Stimulated activated CD4-positive, alpha-beta T cell treated with anti-CD3 and anti-CD28 coated beads, Interleukin-2, amount 100 ng/mL, for 4 hours (primary cell): ENCODE results near the gene PTTG1IP2.

Experiments used
- DNase-seq: peaks from one replicate; pipeline ENCODE4 v3.0.0-alpha.2; 2020; ENCODE audit warnings: low read depth

Gene PTTG1IP2

DNA sequence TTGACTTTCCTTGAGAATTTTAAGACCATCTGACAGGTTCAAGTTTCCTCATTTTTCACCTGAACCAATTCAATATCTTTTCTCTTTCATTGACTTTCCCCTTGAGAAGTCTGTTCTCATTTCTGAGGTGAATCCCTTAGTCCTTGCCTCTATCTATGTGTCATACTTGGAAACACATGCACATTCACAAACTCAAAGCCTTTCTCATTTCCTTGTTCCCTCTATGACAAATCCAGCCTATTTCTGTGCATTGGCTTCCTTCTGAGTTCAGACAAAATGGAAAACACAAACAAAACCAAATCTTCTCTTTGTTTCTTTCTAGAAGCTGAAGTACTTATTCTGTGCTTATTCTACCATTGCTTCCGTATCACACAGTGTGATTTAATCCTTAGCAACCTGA, 13.8 kb downstream of the PTTG1IP2 start:
- DNase-seq = no peak

DNA sequence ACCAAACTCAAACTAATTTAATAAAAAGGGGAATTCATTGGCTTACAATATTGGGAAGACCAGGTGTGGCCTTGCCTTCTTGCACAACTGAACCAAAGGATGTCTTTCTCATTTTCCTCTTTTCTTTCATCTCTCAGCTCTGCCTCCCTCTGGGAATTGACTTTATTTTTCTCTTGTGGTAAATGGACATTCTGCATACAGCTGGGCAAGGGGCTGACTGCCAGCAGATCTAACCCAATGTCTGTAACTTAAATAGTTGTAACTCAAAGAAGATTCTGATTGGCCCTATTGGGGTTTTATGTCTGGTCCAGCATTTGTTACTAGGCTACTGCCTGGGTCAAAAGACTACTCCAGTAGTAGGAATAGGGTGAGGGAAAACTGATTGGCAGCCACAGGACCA, 15.3 kb downstream of the PTTG1IP2 start:
- no peak for DNase-seq

DNA sequence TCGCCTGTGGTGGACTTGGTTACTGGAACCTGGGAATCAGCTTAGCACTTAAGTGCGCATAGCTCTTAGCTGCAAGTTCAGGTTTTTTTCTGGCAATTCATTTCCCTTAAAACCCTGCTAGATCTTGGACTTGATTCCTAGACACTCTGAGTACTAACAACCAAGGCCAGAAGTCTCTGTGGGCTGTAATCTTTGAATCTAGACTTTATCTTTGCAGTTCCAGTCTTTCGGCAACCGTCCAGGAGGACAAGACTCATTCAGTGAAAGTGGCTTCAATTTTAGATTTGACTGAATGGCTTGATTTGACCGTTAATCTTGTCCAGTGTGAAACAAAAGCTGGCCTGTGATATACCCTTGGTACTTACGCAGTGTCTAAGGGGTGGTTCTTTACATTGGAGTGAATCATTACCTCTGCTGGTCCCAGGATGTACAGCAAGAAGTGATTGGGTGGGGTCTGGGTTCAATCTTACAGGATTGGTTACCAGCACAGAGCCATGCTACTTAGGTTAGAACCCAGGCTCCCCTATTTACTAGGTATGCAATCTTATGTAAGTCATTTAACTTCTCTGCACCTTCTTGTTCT, 16.4 kb downstream of the PTTG1IP2 start:
- no peak for DNase-seq

DNA sequence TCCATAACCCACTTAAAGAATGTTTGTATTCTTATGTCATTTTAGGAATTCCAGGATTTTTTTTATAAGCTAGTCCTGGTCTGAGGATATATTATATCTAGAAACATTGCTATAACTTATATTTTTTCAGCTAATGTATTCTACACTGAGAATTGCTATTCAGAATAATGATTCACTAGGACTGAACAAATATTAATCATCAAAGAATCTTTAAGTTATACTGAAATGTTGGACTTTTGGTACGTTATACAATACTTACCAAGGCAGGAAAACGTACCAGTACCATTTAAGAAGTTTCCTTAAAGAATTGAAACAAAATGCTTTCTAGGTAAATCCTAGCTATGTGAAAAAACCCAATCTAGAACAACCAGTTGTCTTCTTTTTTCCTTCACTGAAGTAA, 18.4 kb downstream of the PTTG1IP2 start:
- DNase-seq = no peak

DNA sequence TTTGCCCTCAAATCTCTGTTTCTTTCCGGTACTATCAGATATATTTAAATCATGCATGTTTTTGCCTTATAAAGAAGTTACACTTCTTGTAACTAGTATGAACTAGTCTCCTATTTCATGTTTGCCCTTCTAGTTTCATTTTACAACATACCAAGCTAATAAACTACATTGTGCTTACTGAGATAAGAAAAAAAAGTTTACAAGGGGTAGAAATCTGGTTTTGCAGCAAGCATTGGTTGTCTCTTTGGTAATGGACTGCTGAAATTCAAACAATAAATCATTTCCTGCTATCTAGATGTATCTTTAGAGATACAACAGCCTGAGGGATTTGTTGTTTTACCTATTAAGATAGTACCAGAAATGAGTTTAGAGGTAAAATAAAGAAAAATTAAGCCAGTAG, 18.8 kb downstream of the PTTG1IP2 start:
- no peak for DNase-seq

DNA sequence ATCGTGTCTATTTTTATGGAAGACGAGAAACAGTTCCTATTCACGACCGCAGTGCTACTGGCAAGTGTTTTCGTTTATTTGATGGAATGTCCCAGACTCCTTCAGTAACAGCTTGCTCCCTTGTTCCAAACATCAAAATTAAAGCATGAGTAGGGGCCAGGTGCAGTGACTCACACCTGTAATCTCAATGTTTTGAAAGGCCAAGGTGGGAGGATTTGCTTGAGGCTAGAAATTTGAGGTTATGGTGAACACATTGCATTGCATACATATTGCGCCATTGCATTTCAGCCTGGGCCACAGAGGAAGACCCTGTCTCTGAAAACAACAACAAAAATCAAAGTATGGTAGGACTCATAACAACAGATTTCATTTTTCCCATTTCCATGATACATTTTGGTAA, 22.8 kb downstream of the PTTG1IP2 start:
- no peak for DNase-seq

DNA sequence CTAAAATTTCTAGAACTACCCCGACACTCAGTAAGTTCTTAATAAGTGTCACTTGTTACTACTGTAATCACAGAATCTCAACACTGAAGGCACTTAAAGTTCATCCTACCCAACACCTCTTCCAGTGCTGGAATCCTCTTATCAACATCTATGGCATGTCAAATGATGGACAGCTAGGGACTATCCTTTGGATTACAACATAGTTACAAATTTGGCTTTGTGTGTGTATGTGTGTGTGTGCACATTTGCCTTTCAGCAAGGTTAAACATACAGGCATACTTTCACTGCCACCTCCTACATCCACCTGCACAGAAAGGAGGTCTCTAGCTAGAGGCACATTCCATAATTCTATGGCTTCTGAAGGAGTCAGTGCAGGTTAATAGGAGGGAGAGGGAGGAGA, 25.8 kb downstream of the PTTG1IP2 start:
- DNase-seq = no peak

DNA sequence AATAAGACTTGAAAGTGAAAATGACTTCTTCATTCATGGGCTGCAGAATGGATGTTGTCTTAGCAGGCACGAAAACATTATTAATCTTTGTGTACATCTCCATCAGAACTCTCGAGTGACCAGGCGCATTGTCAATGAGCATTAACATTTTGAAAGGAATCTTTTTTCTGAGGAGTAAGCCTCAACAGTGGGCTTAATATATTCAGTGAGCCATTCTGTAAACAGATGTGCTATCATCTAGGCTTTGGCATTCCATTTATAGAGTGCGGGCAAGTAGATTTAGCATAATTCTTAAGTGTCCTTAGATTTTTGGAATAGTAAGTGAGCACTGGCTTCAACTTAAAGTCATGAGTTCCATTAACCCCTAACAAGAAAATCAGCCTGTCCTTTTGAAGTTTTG, 33.1 kb downstream of the PTTG1IP2 start:
- no peak for DNase-seq

DNA sequence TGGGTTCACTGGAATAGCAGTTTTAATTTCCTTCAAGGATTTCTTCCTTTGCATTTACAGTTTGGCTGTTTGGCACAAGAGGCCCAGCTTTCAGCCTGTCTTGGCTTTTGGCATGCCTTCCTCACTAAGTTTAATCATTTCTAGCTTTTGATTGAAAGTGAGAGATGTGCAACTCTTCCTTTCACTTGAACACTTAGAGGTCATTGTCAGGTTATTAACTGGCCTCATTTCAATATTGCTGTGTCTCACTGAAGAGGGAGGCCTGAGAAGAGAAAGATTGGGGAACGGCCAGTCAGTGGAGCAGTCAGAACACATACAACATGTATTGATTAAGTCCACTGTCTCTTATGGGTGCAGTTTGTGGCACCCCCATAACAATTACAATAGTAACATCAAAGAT, 33.9 kb downstream of the PTTG1IP2 start:
- no peak for DNase-seq

DNA sequence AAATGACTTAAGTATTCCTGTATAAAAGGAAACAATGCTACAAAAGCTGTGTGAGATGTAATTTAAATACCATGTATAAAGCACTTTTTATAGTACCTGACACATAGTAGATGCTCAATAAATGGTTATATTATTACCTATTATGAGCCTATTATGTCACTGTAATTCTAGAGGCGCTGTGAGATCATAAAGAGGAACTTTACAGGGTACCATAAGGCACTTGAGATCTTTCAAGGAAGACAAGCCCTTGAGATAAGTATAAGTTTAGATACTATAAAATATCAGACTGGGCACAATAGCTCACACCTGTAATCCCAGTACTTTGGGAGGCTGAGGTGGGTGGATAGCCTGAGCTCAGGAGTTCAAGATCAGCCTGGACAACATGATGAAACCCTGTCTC, 38.3 kb downstream of the PTTG1IP2 start:
- DNase-seq = no peak

DNA sequence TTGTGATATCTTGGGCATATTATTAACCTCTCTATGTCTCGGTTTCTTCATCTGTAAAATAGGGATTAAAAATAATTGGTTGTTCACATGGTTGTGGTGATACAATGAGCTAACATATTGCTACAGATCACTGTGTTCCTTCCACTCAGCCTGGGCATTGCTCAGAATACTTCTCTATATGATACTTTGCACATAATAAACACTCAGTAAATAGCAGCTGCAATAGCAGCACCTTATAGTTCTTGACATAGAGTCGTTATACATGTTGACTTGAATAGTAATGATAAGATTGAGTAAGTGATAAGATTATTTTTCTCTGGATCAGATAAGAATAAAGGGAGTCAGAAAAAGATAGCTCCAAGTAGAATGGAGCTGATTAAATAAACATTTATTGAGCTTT, 42.3 kb downstream of the PTTG1IP2 start:
- no peak for DNase-seq

DNA sequence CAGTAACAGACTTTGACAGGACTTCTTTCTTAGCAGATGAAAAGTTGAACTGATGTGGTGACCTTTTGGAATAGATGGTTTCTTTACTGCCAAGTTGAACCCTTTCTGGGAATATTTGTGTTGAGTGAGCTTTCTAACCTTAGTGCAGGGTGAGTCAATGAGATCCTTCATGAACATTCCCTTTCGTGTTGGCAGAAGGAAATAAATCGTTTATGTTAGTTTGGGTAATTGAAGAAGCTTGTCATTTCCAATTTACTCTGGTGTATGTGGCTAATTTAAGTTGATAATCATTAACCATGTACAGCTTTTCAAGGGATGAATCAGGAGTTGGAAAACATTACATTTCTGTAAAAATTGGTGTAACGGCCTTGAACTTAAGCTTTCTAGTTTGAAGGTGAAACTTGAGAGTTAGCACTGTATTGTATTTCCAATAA, 43.4 kb downstream of the PTTG1IP2 start:
- no peak for DNase-seq

DNA sequence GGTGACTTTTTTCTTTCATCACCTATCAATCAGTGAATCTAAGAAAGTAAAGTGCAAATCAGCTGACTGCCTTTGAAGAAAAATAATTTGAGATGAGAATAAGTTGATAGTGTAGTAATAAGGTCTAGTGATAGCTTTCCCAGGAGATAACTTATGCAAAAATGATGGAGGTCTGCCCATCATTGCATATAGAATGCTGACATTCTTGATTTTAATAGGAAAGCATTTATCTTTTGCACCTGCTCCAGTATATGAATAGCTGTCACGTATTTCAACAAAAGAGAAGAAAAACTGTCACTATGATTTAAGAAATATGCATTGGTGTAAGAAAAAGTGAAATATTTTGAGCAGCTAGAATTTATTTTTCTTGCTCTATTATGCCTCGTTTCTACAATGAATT, 46.8 kb downstream of the PTTG1IP2 start:
- DNase-seq = no peak

DNA sequence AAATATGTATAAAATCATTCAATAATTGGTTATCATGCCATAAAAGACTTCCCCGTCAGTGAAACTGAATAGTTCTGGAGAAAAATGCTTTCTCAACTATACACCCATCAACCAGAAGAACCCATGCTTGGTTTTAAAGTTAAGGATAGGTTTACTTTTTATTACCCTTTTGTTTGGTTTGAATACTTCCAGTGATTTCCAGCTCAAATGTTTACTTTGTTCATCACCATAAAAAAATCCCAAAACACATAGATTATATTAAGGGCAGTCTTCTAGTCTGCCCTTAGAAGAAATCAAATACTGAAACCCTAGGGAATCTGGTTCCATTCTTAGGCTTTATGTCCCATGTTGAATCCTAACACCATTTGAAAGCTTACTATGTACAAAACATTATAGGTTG, 49.2 kb downstream of the PTTG1IP2 start:
- no peak for DNase-seq

DNA sequence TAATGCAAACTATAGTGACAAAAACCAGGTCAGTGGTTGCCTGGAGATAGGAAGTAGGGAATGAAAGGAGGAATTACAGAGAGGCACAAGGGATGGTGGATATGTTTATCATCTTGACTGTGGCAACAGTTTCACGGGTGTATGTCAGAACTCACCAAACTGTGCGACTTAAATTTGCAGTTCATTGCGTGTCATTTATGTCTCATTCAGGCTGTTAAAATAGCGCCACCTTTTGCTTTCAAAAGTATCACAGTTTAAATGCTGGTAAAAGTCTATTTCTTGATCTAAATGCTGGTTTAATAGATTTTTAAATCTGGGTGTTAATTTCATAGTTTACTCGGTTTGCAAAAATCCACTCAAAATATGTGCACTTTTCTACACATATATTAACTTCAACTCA, 51.0 kb downstream of the PTTG1IP2 start:
- DNase-seq = no peak

DNA sequence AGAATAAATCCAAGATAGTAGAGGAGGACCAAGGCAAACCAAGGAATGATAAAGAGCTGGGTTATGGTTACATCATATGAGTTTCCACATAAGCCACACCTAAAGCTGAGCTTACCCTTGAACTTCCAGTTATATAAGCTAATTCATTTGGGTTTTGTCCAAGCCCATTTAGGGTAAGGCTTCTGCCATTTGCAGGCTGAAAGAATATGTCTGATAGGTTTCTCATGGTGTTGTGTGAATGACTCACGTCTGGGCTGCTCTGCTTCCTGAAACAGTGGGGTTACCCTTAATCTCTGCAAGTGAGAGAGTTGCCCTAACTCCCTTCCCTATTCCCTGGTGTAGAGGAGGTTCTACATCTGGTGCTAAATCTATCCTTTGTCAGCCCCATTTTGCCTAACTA, 60.8 kb downstream of the PTTG1IP2 start:
- no peak for DNase-seq

DNA sequence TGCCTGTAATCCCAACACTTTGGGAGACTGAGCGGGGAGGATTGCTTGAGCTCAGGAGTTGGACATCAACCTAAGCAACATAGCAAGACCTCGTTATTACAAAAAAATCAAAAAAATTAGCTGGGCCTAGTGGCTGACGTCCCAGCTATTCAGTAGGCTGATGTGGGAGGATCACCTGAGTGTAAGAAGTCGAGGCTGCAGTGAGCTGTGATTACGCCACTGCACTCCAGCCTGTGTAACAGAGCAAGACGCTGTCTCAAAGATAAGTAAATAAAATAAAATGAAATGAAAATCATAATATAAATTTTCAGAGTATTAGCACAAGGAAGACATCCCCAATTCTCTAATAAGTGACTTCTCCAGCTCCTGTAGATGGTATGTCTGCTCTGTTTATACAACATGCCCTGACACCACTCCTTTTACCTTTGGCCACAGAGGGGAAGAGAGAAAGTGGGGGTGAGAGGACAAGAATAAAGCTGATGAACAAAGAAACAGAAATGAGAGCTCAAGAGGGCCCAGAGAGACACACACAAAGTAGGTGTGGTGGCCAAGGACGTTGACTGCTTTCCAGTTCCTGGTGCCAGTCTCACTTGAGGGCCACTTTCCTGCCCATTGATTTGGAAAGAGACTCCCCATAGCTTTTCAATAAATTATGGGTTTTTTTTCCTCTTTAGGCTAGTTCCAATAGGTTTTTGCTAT, 62.9 kb downstream of the PTTG1IP2 start:
- no peak for DNase-seq

DNA sequence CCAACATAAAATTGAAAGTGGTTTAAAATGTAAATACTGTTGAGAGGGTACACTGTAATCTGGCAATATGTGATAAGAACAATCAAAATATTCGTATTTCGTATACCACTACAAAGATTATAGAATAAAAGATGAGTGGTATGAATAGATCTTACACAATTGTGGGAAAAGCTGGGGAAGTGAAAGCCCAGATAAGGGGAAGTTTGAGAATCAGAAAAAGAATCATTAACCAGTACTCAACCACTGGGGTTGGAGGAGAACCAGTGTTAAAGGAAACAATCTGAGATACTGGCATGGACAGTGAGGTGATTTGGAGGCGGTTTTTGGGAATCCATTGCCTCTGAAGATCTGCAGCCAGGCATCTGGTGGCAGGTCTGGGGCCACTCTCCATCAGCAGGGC, 67.0 kb downstream of the PTTG1IP2 start:
- no peak for DNase-seq

DNA sequence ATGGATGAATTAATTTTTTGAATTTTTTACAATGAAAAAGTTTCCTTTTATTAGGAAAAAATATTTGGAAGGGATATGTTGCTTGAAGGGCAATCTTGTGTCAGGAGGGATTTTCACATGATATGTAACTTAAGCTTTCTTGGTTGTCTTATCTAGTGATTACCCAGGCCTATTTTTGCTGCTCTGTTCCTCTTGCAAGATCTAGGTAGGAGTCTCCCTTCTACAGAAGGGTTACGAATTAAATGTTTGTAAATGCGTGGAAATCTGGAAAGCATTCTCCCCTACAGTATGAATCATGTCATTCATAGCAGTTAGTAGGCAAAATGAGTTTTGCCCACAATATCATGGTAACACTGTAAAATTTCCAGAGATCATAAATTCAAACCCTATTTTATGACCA, 69.0 kb downstream of the PTTG1IP2 start:
- DNase-seq = no peak

DNA sequence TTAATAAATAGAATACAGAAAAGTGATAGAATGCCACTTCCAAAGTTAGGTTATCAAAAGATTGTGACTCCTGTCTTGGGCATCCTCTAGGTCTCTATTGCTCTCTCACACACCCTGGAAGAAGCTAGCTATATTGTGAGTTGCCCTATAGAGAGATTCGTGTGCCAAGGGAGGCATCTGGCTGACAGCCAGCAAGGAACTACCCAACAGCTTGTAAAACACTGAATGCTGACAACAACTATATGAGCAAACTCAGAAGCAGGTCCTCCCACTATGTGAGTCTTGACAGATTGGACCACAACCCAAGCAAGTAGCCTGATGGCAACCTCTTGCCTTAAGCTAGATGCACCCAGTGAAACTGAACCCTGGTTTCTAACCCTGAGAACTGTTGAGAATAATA, 71.0 kb downstream of the PTTG1IP2 start:
- no peak for DNase-seq

DNA sequence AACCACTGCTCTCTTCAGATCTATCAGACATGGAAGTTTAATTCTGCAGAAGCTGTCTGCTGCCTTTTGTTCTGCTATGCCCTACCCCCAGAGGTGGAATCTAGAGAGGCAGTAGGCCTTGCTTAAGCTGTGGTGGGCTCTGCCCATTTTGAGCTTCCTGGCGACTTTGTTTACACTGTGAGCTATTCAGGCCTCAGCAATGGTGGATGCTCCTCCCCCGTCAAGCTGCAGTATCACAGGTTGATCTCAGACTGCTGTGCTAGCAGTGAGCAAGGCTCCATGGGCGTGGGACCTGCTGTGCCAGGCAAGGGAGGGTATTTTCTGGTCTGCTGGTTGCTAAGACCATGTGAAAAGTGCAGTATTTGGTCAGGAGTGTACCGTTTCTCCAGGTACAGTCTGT, 81.6 kb downstream of the PTTG1IP2 start:
- DNase-seq = no peak

DNA sequence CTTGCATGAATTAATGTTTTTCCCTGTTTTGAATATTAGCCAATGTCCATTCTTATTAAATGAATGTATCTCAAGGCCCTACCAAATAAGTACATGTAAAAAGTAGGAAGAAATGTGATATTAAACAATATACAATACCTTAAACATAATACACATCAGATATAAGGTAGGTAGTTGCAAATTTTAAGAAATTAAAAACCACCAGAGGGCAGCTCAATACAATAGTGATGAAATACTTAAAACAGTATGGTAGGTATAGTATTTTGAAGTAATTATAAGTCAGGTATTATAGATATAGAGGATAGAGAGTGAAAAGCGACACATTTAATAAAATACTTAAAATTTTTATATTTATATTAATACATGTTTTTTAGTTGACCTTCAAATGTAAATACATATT, 83.1 kb downstream of the PTTG1IP2 start:
- DNase-seq = no peak

DNA sequence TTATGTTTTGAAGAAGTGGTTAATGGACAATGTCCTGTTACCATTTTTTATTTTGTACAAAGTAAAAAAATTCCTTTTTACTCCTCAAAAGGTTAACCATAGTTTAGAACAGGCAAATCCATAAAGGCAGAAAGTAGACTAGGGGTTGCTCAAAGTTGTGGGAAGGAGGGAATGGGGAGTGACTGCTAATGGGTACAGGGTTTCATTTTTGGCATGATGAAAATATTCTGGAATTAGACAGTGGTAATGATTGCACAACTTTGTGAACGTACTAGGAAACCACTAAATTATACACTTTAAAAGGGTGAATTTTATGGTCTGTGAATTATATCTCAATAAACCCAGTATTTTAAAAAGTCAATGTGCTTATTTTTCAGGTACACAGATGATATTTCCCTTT, 91.3 kb downstream of the PTTG1IP2 start:
- no peak for DNase-seq
